Small intestine (tissue), 7 donors: ENCODE measurements around the gene NIPAL4. TPM values are rescaled to one million over a fixed set of nuclear protein-coding genes. Genes with fewer than 3 reads are reported as not detected.

Source experiments
- DNase-seq, 2 donors: peaks; one replicate each; pipeline versions ENCODE4 v3.0.0 to v3.0.0-alpha.2; 2013
- FAIRE-seq: peaks from 2 replicates; lab custom pipeline; 2012; peaks lifted over from hg19 to GRCh38; lab: Jason Lieb, UNC
- H3K27ac ChIP-seq, 3 donors: one replicate each; pipeline ENCODE4 v1.5.1; 2013; ENCODE audit warnings: low read length in 2 of 3, mild to moderate bottlenecking in 2 of 3, control low read depth in 1 of 3, inconsistent platforms in 1 of 3, low read depth in 1 of 3, moderate library complexity in 1 of 3
- H3K27me3 ChIP-seq, 3 donors: one replicate each; pipeline ENCODE4 v1.6.1; 2013; ENCODE audit warnings: low read length in 3 of 3, inconsistent platforms in 1 of 3; ENCODE audit not compliant: control insufficient read depth in 3 of 3, insufficient read depth in 3 of 3
- H3K36me3 ChIP-seq, 3 donors: one replicate each; pipeline ENCODE4 v1.6.1; 2013; ENCODE audit warnings: low read length in 3 of 3, inconsistent platforms in 1 of 3, low read depth in 1 of 3, mild to moderate bottlenecking in 1 of 3, moderate library complexity in 1 of 3; ENCODE audit not compliant: control insufficient read depth in 3 of 3, insufficient read depth in 2 of 3
- H3K4me1 ChIP-seq, 3 donors: one replicate each; pipeline ENCODE4 v1.6.1; 2013; ENCODE audit warnings: low read length in 2 of 3, inconsistent platforms in 1 of 3, low read depth in 1 of 3, mild to moderate bottlenecking in 1 of 3, moderate library complexity in 1 of 3; ENCODE audit not compliant: control insufficient read depth in 3 of 3, insufficient read depth in 2 of 3
- H3K4me3 ChIP-seq, 3 donors: one replicate each; pipeline ENCODE4 v1.5.1; 2013; ENCODE audit warnings: low read length in 3 of 3, control low read depth in 1 of 3, inconsistent platforms in 1 of 3, low read depth in 1 of 3, mild to moderate bottlenecking in 1 of 3, moderate library complexity in 1 of 3
- H3K9me3 ChIP-seq, 2 donors: one replicate each; pipeline ENCODE4 v1.6.1; 2013; ENCODE audit warnings: low read depth in 1 of 2, low read length in 1 of 2; ENCODE audit not compliant: control insufficient read depth in 2 of 2, insufficient read depth in 1 of 2
- WGBS, 3 donors: extraction: QIAGEN DNeasy Blood & Tissue Kit; methylation state at CpG; one replicate each; pipeline ENCODE4 v1.1.7; 2013; 5-methylcytosine and 5-hydroxymethylcytosine counted together
- polyA plus RNA-seq, 4 donors: library from polyadenylated mRNA; stranded (reverse) in 3 of 4; unstranded in 1 of 4; fragments of 200-250 nt in 3 of 4; fragments of 120-200 nt in 1 of 4; gene quantifications; one replicate each; pipeline versions ENCODE4 v1.2.1 to v1.2.3, GENCODE V29; 2013
- donor health status: healthy with polysubstance abuse.
- donor health status: control.
- donor health status: control.
- donor health status: Bipolar disorder and iron deficiency.
- donor health status: healthy.

Gene NIPAL4
- polyA plus RNA-seq, 4 donors = 0.10 to 0.21 TPM; not detected in 2

DNA sequence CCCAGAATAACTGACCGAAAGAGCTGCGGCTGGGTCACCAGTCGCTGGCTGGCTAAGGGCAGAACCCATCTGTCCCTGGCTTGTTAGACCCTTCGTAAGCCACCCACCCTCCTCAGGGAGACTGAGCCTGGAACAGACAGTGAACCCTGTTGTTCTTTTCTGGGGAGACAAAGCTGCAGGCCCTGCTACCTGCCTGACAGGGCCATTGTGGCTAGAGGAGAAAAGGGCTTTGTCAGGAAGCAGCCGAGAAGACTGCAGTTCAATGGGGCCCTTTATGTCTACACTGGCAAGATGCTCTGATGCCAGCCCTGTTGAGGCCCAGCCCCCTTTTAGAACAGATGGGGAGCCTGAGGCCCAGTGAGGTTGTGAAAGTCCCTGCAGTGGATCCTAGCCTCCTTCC, 3.7 kb upstream of the NIPAL4 start:
- DNase-seq (no peak), FAIRE-seq (no peak)
- H3K27ac ChIP-seq = no peak overlapping the region
- H3K27me3 ChIP-seq = peaks cover 0 to 18% (median 0%) of the 10 kb centered on the region in 3 donors
- H3K36me3 ChIP-seq = no peaks in the 10 kb centered on the region
- H3K9me3 ChIP-seq = no peaks in the 10 kb centered on the region
- no peak overlapping the region for H3K4me3 ChIP-seq
- H3K4me1 ChIP-seq = peaks cover 0 to 4% (median 2%) of the 10 kb centered on the region in 3 donors
- WGBS, 3 donors = 76 to 94% (median 85%) methylated on average over 5 of the region's 5 CpGs

GRCh38 chr5:157457391-157457790, 2.6 kb upstream of the NIPAL4 start:
- no peak for FAIRE-seq

DNA sequence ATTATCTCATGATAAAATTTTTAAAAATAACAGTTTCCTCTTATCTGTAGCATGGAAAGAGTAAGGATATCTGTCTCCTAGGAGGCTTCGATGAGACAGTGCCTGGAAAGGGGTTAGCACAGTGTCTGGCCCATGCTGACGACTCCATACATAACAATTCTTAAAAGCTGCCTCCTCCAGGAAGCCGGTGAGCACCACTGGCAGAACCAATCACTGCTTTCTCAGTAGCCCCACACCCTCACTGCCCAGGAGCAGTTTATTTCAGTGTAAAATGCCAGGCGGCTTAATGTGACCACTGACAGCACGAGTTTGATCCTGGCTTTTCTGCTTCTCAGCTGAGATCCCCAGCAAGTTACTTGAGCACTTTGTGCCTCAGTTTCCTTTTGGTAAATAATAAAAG, 1.2 kb upstream of the NIPAL4 start:
- 81 to 87% (median 84%) methylated on average over 5 of the region's 5 CpGs for WGBS, 3 donors
- Histone ChIP-seq H3K9me3 (no peaks in the 10 kb centered on the region), H3K36me3 (no peaks in the 10 kb centered on the region), H3K4me3 (no peak overlapping the region), H3K4me1 (peaks cover 0 to 4% (median 2%) of the 10 kb centered on the region in 3 donors), H3K27me3 (peaks cover 0 to 24% (median 0%) of the 10 kb centered on the region in 3 donors), H3K27ac (no peak overlapping the region)
- DNase-seq (no peak), FAIRE-seq (no peak)

More at GRCh38 chr5:157457391-157457790, 2.6 kb upstream of the NIPAL4 start:
- Histone ChIP-seq H3K36me3 (no peaks in the 10 kb centered on the region), H3K27ac (no peak overlapping the region), H3K27me3 (peaks cover 0 to 24% (median 0%) of the 10 kb centered on the region in 3 donors), H3K4me3 (no peak overlapping the region), H3K9me3 (no peaks in the 10 kb centered on the region), H3K4me1 (peaks cover 0 to 4% (median 2%) of the 10 kb centered on the region in 3 donors)
- DNase-seq = no peak
- 88 to 92% (median 90%) methylated on average over 5 of the region's 5 CpGs for WGBS, 3 donors

- Histone ChIP-seq H3K36me3 (no peaks in the 10 kb centered on the region), H3K4me3 (no peak overlapping the region), H3K4me1 (peaks cover 0 to 4% (median 4%) of the 10 kb centered on the region in 3 donors), H3K27me3 (peaks cover 0 to 24% (median 0%) of the 10 kb centered on the region in 3 donors), H3K9me3 (no peaks in the 10 kb centered on the region), H3K27ac (no peak overlapping the region)
- DNase-seq (no peak), FAIRE-seq (no peak)
- WGBS, 3 donors = 73 to 87% (median 78%) methylated on average over 4 of the region's 4 CpGs
Observed at GRCh38 chr5:157460921-157461792, 1.1 kb downstream of the NIPAL4 start.

GRCh38 chr5:157463081-157463480, 3.1 kb downstream of the NIPAL4 start:
- no peaks in the 10 kb centered on the region for H3K36me3 ChIP-seq
- peaks cover 0 to 24% (median 0%) of the 10 kb centered on the region in 3 donors for H3K27me3 ChIP-seq
- peak overlapping the region in 1 of 3 donors; percentile 39 for H3K27ac ChIP-seq
- peaks cover 0 to 4% (median 4%) of the 10 kb centered on the region in 3 donors for H3K4me1 ChIP-seq
- no peaks in the 10 kb centered on the region for H3K9me3 ChIP-seq
- no peak for DNase-seq
- 87 to 91% (median 88%) methylated on average over 8 of the region's 8 CpGs for WGBS, 3 donors
- no peak for FAIRE-seq
- no peak overlapping the region for H3K4me3 ChIP-seq

GRCh38 chr5:157463621-157464518, 3.9 kb downstream of the NIPAL4 start:
- Histone ChIP-seq H3K27me3 (peaks cover 0 to 24% (median 0%) of the 10 kb centered on the region in 3 donors), H3K4me3 (no peak overlapping the region), H3K9me3 (no peaks in the 10 kb centered on the region), H3K4me1 (peaks cover 0 to 4% (median 4%) of the 10 kb centered on the region in 3 donors), H3K36me3 (peaks cover 0 to 3% (median 0%) of the 10 kb centered on the region in 3 donors), H3K27ac (peak overlapping the region in 1 of 3 donors; percentile 77)
- 58 to 62% (median 60%) methylated on average over 9 of the region's 9 CpGs for WGBS, 3 donors
- no peak for DNase-seq
- no peak for FAIRE-seq

GRCh38 chr5:157464519-157465171, 4.6 kb downstream of the NIPAL4 start:
- H3K27ac ChIP-seq = peak overlapping the region in 1 of 3 donors; percentile 77
- DNase-seq (no peak), FAIRE-seq (no peak)
- H3K4me3 ChIP-seq = no peak overlapping the region
- WGBS, 3 donors = 14 to 27% (median 18%) methylated on average over 4 of the region's 4 CpGs
- peaks cover 0 to 4% (median 3%) of the 10 kb centered on the region in 3 donors for H3K4me1 ChIP-seq
- peaks cover 0 to 3% (median 0%) of the 10 kb centered on the region in 3 donors for H3K36me3 ChIP-seq
- peaks cover 0 to 22% (median 0%) of the 10 kb centered on the region in 3 donors for H3K27me3 ChIP-seq
- no peaks in the 10 kb centered on the region for H3K9me3 ChIP-seq
